ENCODE measurements around the gene SULT1A1. TPM values are rescaled to one million over a fixed set of nuclear protein-coding genes. Genes with fewer than 3 reads are reported as not detected.
"Not testable (repeated sequence)": the region's sequence is repeated elsewhere in the genome, so short reads cannot be mapped to it uniquely, and the experiment has no call there.

The SULT1A1 gene
- polyA plus RNA-seq, 12 donors, result 5.4 to 21.7 (median 11.2) TPM; not detected in 1

DNA sequence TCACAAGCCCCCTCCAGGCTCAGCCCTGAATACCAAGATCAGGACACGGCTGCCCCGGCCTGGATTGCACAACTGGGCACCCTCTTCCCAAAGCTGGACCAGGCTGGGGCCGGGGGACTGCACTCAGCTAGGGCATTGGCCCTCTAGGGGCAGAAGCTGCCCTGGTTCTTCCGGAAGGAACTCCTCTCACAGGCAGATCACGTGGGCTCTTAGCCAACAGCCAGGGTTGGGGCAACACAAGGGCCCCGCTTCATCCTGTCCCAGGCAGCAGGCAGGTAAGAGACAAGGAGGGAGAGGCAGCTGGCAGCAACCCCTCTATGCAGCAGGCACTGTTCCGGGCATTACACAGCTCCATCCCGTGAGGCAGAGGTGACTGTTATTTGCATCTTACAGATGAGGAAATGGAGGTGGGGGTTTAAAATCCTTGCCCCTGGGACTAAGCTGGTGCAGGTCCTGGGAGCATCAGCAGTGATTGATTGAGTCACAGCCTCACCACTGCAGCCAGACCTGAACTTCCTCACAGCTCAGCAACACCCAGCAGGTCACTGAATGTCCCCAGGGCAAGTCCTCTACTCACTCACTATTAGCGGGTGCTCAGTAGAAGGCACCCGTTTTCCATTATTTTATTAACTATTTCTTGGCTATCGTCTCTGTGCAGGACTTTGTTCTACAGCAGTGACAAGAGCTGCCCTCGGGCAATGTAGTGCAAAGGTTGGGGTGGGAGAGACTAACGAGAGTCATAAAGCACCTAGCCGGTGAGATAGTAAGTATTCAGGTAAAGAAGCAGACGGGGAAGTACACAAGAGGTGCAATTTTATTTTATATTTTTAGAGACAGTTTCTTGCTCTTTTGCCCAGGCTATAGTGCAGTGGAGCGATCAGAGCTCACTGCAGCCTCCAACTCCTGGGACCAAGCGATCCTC lies 2.8 kb upstream of the SULT1A1 start:
- DNase-seq, result not testable (repeated sequence)

DNA sequence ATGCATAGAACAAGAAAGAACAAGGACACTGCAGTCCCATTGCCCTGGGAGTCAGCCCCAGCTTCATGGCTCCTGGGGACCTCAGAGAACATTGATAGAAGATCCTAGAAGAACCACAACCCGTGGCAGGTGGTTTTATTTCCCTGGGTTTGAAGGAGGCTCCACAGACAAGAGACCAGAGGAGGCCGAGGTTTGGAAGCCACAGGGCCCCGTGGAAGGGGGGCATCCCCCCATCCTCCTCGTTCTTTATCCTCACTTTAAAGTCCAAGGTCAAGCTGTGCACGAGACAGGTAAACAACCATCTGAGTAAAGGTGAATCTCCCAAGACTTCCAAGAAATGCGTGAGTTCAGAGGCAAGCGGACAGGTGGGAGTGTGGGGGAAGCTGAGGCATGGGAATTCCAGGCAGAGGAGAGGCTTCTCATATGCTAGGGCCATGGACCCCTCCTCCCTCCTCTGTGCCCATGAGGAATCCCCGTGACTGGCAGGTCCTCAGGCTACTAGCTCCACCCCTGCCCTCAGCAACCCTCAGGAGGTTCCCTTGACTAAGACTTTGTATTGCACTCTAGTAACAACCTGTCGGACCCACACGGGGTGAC lies 849 bp upstream of the SULT1A1 start:
- no peak for DNase-seq

DNA sequence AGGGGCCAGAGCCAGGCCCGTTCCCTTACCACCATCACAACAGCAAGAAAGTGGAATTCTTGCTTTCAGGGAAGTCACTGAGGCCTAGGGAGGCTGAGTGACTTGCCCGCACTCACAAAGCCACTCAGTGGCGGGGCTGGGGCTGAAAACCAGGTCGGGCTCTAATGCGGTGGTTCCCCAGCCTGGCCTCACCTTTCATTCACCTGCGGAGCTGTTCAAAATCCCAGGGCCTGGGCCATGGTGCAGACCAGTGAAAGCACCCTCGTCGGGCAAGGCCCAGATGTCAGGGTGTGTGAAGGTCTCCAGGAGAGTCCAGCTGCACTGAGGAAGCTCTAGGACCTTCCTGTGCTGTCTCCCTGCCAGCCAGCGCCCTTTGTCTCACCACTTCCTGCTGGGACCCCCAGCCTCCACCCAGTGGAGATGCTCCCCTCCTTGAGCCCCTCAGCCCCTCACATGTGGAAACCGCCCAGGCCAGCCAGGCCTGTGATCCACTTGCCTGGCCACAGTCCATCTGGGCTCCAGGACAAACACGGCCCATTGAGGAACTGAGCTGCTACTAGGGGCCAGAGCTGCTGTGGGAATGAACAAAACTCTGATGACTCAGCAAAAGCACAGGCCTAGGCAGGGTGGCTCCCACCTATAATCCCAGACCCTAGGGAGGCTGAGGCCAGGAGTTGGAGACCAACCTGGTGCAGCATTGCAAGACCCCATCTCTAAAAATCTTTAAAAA lies 812 bp downstream of the SULT1A1 start:
- not testable (repeated sequence) for DNase-seq

DNA sequence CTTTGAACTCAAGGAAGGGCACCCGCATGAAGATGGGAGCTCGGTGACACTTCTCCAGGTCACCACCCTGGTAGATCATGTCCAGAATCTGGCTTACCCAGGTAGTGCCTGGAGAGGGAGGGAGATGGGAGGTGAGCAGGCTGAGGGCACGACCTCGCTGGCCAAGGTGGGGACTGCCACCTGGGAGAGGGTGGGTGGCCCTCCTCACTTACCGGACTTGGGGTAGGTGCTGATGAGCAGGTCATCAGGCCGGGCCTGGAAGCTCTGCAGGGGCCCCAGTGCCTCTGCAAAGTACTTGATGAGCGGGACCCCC lies 1.4 kb downstream of the SULT1A1 start:
- DNase-seq, result not testable (repeated sequence)

DNA sequence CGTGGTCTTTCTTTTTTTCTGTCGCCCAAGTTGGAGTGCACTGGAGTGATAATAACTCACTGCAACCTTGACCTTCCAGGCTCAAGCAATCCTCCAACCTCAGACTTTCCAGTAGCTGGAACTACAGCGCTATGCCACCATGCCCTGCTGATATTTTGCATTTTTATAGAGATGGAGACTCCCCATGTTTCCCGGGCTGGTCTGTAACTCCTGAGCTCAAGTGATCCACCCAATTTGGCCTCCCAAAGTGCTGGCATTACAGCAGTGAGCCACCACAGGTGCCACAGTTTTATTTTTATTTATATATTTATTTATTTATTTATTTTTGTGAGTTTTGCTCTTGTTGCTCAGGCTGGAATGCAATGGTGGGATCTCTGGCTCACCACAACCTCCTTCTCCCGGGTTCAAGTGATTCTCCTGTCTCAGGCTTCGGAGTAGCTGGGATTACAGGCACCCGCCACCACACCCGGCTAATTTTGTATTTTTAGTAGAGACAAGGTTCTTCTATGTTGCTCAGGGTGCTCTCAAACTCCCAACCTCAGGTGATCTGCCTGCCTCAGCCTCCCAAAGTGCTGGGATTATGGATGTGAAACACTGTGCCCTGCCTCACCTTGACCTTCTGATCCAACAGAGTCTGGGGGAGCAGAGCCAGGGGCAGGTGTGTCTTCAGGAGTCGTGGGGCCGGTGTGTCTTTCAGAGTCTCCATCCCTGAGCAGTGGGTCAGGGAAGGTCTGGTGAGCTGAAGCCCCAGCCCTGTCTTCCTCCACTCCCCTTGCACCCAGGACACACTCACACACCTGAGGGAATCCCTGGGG lies 2.0 kb downstream of the SULT1A1 start:
- not testable (repeated sequence) for DNase-seq

DNA sequence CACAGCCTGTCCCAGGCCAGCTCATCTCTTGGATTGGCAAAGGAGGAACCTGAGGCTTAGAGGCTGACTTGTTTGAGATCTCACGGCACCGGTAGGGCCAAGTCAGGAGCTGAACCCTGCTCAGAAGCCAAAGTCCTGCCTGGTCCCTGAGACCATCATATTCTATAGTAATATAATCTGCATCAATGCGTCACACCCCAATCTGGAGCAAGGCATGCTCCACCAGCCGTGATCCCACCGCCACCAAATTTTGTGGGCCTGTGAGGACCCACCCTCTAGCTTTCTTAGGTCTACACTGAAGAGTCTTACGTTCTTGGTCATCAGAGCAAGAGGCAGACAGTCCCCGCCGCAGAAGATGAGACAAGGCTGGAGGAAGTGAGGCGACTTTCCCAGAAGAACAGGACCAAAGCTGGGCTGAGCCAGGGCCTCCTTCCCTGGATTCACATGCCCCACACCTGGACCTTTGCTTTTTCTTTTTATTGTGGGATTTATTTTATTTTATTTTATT lies 2.7 kb downstream of the SULT1A1 start:
- no peak for DNase-seq

DNA sequence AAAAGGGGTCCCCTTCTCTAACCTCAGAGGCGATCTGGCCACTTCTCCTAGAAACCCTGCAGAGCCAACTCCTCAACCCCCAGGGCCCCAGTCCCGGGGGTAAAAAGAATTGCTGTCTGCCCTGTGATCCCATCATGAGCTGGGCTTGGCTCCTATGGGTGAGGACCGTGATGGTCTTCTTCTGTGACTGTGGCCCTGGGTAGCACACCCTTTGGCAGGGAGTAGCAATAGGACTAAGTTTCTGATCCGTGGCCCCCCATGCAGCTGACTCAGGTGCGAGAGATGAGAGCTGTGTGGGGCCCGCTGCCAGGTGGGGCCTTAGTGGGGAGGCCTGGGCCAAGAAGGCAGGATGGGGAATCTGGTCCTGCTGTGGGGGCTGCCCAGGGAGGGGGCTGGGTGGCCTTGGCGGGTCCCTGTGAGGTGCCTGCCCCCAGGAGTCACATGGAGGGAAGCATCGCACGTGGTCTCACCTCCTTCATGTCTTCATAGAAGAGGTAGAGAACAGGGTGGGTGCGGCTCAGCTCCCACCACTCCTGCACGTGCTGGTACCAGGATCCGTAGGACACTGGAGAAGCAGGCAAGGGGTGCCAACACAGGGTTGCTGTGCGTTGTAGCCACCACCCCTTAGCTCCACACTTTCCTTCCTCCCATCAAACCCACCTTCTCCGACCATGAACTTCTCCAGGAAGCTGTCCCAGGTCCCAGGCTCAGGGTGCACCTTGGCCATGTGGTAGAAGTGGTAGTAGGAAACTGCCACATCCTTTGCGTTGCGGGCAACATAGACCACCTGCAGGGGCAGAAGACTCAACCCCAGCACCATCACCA lies 3.3 kb downstream of the SULT1A1 start:
- DNase-seq, result no peak

DNA sequence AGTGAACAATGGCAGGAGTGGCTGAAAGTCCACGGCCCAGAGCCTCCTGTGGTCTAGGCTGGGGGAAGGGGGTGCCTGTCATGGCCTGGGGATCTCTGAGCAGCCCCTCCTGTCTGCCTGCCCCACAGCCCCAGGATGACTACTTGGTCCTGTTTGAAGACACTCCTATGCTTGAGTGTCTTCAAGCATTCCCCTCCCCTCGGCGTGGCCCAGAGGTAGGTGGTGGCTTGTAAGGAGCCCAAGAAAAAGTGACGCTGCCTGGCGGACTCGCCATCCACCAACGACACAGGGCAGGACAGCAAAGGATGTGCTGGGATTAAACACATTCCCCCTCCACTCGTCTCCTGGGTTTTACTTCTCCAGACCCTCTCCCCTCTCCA lies 5.7 kb downstream of the SULT1A1 start:
- no peak for DNase-seq

DNA sequence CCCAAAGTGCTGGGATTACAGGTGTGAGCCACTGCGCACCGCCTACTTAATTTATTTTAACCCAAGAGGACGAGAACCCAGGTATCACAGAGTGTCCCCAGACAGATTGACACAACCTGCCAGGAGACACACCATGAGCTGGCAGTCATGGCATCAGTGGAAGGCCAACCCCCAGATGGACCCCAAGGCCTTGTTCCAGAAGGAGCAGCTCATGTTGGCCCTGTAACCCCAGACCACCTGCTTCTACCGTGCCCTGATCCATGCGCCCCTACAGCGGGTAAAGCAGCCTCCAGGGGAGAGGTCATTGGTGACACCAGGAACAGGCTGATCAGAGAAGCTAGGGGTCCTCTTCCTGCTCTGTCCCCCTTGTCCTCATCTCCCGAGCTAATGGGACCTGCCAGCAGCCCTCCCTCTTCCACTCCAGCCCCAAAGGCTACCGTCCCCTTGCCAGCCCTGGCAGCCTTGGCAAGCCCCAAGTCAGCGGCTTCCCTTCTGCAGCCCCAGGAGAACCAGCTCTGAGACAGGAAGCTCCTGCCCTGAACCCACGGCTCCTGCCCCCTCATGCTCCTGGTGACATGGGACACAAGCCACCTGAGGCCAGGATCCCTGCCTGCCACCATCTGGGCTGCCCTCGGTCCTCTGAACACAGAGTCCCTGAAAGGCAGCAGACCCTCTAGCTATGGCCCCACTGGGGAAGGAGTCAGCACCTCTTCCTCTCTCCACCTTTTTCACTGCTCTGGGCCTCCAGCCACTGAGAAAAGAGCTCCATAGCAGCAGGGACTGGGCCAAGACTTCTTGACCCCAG lies 6.3 kb downstream of the SULT1A1 start:
- no peak for DNase-seq

DNA sequence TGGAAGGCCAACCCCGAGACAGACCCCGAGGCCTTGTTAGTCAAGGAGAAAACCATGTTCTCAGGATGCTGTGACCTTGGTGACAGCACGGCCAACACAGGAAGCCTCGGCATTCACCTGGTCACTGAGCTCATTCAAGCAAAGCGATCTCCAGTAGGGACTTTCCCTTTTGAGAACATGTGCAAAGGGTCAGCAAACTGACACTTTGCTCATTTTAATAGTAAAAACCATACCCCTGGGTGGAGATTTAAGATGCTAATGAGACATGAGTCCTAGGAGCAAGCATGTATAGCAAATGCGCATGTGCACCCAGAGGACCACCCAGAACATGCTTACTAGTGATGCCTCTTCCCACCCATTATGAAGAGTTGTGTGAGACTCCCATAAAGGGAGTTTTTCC lies 7.3 kb downstream of the SULT1A1 start:
- no peak for DNase-seq

DNA sequence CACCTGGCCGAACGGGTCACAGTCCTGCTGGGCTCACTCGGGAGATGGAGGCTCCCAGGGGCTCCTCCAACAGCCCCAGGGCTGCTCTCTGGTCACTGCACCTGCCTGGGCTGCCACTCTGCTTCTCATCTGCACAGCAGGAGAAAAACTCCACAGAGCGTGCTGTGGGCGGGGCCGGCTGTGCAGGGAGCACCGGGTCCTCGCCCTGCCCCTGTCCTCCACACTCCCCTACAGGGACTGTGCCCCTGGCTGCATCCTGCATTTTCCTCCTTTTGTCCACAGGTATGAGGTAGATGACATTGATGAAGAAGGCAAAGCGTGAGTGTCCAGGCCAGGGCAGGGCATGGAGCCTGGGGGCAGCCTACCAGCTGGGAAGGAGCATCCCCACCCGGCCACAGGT lies 7.8 kb downstream of the SULT1A1 start:
- DNase-seq, result not testable (repeated sequence)

DNA sequence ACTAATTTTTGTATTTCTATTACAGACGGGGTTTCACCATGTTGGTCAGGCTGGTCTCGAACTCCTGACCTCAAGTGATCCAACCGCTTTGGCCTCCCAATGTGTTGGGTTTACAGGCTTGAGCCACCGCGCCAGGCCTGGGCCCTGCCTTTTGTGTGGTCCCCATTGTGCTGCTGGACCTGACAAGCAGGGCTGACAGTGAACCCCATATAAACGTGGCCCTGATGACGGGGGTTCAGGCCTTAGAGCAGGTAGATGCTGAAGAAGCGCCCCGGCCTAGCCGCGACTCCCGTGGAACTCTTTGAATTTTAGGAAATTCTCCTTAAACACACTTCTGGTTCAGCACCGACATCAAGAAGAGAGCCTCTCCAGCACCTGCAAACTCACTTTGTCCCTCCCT lies 8.3 kb downstream of the SULT1A1 start:
- not testable (repeated sequence) for DNase-seq

DNA sequence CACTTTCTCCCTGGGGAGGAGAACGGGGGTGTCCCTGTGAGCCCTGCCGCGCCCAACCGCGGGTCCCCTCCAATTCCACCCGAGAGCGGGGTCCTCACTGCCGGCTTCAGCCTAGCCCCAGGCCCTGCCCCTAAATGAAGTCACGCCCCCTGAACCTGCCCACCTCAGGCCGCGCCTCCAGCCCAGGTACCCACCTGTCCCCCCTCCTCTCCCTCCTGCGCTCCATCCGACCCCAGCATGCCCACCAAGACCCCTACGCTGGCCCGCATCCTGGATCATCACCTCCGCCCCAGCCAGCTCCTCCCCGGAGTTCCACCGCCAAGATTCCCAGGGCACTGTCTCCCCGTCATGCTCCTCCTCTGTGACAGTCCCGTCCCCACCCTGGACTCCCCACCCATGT lies 8.9 kb downstream of the SULT1A1 start:
- DNase-seq, result not testable (repeated sequence)

DNA sequence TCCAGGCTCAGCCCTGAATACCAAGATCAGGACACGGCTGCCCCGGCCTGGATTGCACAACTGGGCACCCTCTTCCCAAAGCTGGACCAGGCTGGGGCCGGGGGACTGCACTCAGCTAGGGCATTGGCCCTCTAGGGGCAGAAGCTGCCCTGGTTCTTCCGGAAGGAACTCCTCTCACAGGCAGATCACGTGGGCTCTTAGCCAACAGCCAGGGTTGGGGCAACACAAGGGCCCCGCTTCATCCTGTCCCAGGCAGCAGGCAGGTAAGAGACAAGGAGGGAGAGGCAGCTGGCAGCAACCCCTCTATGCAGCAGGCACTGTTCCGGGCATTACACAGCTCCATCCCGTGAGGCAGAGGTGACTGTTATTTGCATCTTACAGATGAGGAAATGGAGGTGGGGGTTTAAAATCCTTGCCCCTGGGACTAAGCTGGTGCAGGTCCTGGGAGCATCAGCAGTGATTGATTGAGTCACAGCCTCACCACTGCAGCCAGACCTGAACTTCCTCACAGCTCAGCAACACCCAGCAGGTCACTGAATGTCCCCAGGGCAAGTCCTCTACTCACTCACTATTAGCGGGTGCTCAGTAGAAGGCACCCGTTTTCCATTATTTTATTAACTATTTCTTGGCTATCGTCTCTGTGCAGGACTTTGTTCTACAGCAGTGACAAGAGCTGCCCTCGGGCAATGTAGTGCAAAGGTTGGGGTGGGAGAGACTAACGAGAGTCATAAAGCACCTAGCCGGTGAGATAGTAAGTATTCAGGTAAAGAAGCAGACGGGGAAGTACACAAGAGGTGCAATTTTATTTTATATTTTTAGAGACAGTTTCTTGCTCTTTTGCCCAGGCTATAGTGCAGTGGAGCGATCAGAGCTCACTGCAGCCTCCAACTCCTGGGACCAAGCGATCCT lies 10.2 kb downstream of the SULT1A1 start:
- DNase-seq, result not testable (repeated sequence)

DNA sequence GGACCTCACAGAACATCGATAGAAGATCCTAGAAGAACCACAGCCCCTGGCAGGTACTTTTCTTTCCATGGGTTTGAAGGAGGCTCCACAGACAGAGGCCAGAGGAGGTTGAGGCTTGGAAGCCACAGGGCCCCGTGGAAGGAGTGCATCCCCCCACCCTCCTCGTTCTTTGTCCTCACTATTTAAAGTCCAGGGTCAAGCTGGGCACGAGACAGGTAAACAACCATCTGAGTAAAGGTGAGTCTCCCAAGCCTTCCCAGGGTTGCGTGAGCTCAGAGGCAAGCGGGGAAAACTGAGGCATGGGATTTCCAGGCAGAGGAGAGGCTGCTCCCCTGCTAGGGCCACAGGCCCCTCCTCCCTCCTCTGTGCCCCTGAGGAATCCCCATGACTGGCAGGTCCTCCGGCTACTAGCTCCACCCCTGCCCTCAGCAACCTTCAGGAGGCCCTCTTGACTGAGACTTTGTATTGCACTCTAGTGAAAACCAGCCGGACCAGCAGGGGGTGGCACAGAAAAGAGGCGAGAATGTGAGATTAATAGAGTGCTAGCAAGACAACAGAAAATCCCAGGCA lies 12.1 kb downstream of the SULT1A1 start:
- no peak for DNase-seq

DNA sequence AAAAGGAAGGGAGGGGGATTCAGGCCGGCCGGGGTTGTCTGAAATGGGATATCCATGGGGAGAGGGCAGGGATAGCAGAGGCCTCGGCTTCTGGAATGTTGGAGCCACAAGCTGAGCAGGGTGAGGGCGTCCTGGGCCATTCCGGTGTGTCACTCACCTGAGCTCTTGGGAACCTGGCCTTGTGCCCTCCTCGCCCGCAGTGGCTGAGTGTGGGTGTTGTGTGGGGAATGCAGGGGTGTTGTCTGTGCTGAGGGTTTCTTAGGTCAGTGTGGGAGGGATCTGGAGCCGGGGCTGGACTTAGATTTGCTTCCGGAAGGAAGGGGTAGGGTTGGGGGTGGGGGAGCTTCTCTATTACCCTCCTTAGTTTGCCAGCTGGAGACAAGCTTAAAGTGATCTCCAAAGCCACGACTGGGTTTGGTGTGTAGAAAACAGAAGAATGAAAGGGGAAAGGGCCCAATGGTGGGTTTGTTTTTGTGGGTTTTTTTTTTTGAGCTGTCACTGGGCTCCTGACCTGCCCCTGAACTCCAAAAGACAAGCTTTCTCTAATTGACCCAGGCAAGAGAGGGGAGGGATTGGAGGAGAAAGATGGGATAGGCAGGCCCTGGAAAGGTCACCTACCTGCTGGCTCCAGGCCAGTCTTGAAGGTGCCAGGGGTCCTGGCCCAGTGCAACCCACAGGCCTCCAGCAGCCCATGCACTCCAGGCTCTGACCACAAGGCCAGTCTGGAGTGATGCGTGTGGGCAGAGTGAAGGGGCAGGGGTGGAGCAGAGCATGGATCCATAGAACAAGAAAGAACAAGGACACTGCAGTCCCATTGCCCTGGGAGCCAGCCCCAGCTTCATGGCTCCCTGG lies 12.8 kb downstream of the SULT1A1 start, which contains the start of gene SULT1A2:
Gene SULT1A2 (minus strand): TSS at position 211 of the 852 bp plus-strand sequence. CDS start 1,120 bp downstream, outside the sequence.
- DNase-seq, result no peak

DNA sequence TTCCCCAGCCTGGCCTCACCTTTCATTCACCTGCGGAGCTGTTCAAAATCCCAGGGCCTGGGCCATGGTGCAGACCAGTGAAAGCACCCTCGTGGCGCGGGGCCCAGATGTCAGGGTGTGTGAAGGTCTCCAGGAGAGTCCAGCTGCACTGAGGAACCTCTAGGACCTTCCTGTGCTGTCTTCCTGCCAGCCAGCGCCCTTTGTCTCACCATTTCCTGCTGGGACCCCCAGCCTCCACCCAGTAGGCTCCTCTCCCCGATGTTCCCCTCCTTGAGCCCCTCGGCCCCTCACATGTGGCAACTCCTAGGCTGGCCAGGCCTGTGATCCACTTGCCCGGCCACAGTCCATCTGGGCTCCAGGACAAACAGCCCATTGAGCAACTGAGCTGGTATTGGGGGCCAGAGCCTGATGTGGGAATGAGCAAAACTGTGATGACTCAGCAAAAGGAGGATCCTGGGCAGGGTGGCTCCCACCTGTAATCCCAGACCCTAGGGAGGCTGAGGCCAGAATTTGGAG lies 13.7 kb downstream of the SULT1A1 start:
- DNase-seq, result no peak
